Choroid plexus epithelial cell (primary cell): ENCODE measurements around the gene NDUFV3.
"Not testable (repeated sequence)": the region's sequence is repeated elsewhere in the genome, so short reads cannot be mapped to it uniquely, and the experiment has no call there.

Experiments used
- DNase-seq: peaks from one replicate; pipeline ENCODE4 v3.0.0-alpha.2; 2010; ENCODE audit warnings: low read depth
- H3K4me3 ChIP-seq: 2 replicates; pipeline ENCODE4 v1.5.1; 2011; ENCODE audit warnings: low read depth, mild to moderate bottlenecking, control low read depth, low read length, moderate library complexity
- CTCF ChIP-seq: conservative IDR thresholded peaks from 2 replicates; pipeline ENCODE4 v1.5.1; 2011; ENCODE audit warnings: low read depth, mild to moderate bottlenecking, control low read depth, inconsistent platforms, low read length, moderate library complexity

Gene NDUFV3

GRCh38 chr21:42863504-42863870 is 29.6 kb upstream of the NDUFV3 start:
- TF ChIP-seq CTCF, result no peak
- no peak for DNase-seq
- no peak overlapping the region for H3K4me3 ChIP-seq

GRCh38 chr21:42864286-42864685 is 28.8 kb upstream of the NDUFV3 start:
- no peak for DNase-seq
- H3K4me3 ChIP-seq, result no peak overlapping the region

GRCh38 chr21:42864815-42865775 is 28.0 kb upstream of the NDUFV3 start:
- no peak for TF ChIP-seq CTCF
- DNase-seq, result no peak
- no peak overlapping the region for H3K4me3 ChIP-seq

More at GRCh38 chr21:42864286-42864685, 28.8 kb upstream of the NDUFV3 start:
- no peak for TF ChIP-seq CTCF

GRCh38 chr21:42865776-42866160 is 27.3 kb upstream of the NDUFV3 start:
- no peak for TF ChIP-seq CTCF
- DNase-seq, result no peak
- no peak overlapping the region for H3K4me3 ChIP-seq

- H3K4me3 ChIP-seq, result no peak overlapping the region
- no peak for TF ChIP-seq CTCF
- no peak for DNase-seq
These were observed 24.9 kb upstream of the NDUFV3 start for GRCh38 chr21:42868196-42868595.

- no peak overlapping the region for H3K4me3 ChIP-seq
- no peak for TF ChIP-seq CTCF
- DNase-seq, result no peak
These were observed 20.0 kb upstream of the NDUFV3 start for GRCh38 chr21:42873096-42873495.

GRCh38 chr21:42875811-42876210 is 17.3 kb upstream of the NDUFV3 start:
- H3K4me3 ChIP-seq, DNase-seq: not testable (repeated sequence)
